ENCODE results near the gene TRAT1.

The TRAT1 gene

DNA sequence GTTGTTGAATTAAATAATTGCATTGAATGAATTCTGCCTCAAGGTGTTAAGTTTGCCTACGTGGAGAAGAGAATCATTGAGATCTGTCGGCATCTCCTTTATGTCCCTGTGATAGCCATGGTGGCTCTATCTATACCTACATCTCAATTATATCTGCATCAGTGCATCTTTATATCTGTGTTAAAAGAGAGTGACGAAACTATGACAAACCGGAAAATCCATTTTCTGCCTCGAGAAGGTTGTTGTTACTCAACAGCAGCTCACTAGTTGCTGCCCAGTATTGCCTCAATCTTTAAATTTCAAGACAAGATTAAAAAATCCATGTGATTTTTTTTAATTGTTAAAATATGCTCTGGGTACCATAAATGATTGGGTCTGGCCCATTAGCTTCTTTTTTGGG, 72.4 kb downstream of the TRAT1 start:
- no peak for TF ChIP-seq CTCF (IDR thresholded peaks at IDR 0.05; ENCODE audit: control extremely low read depth, extremely low read depth, low read depth, missing control alignments)
- no peak for DNase-seq (ENCODE audit: extremely low spot score)
- POLR2A ChIA-PET: no interaction called here
- CTCF ChIA-PET: interaction anchor here (1.0 kb wide), 1 partner anchor 20 kb away, joined by 3 read pairs; no protein-coding TSS in a partner anchor

DNA sequence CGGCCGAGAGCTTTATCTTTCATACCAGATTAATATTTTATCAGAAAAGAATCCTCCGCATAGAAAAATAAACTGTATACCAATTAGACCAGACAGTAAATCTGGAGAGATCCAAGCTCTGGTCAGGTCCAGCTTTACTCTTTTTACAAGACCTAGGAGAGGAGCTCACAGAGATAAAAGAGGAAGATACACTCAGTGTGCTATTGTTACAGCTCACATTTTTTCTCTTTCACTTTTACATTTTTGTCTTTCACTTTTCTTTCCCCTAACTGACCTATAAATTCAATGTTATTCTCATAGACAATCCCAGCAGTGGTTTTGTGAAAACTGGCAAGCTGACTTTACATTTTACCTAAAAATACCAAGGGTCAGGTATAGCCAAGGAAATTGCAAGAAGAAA, 75.3 kb downstream of the TRAT1 start:
- DNase-seq (ENCODE audit: extremely low spot score): peak; percentile 32
- no peak for TF ChIP-seq CTCF (IDR thresholded peaks at IDR 0.05; ENCODE audit: control extremely low read depth, extremely low read depth, low read depth, missing control alignments)
- POLR2A ChIA-PET: no interaction called here
- CTCF ChIA-PET: interaction anchor here (0.9 to 1.6 kb wide), 5 partner anchors 8 to 420 kb away, joined by 3 to 14 read pairs (median 4); no protein-coding TSS in a partner anchor

DNA sequence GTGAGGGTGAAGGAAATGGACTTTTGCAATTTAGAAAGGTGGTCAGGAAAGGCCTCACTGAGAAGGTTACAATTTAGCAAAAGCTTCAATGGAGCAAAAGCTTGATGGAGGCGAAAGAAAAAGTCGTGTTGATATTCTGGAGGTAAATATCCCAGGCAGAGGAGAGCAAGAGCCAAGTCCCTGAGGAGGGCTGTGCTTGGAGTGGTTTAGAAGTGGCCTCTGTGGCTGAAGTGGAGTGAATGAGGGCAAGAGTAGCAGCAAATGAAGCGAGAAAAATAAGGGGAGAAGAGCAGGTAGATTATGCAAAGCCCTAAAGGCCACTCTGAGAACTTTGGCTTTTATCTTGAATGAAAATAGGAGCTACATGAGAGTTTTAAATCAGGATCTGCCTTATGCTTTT, 76.9 kb downstream of the TRAT1 start:
- CTCF ChIA-PET: interaction anchor here (1.5 to 3.9 kb wide), 2 partner anchors 15 to 44 kb away, joined by 3 to 21 read pairs; no protein-coding TSS in a partner anchor
- no peak for DNase-seq (ENCODE audit: extremely low spot score)
- TF ChIP-seq CTCF (IDR thresholded peaks at IDR 0.05; ENCODE audit: control extremely low read depth, extremely low read depth, low read depth, missing control alignments): no peak
- POLR2A ChIA-PET: no interaction called here

Data from GM10248 (cell line).